ENCODE results near the gene NAV3. TPM values are rescaled to one million over a fixed set of nuclear protein-coding genes. Genes with fewer than 3 reads are reported as not detected.

Gene NAV3
- total and polyA plus RNA-seq, 10 donors, result 0.74 to 111 (median 40.4) TPM

- peaks cover 0 to 13% (median 0%) of the 10 kb centered on the region in 6 donors for H3K36me3 ChIP-seq
- 61 to 73% (median 69%) methylated on average over 6 of the region's 6 CpGs for WGBS, 5 donors
- DNase-seq, result no peak
- no peak overlapping the region for H3K27ac ChIP-seq
- H3K4me1 ChIP-seq, result no peaks in the 10 kb centered on the region
- no peaks in the 10 kb centered on the region for H3K27me3 ChIP-seq (replicated peaks in 1 of 7)
- intact Hi-C loops (cut with DNase I; ENCODE audit: low total_unique reads), result loop anchor here (10.0 kb wide), 1 partner anchor 113 kb away; no protein-coding TSS in a partner anchor
- TF ChIP-seq, protein P1, sequence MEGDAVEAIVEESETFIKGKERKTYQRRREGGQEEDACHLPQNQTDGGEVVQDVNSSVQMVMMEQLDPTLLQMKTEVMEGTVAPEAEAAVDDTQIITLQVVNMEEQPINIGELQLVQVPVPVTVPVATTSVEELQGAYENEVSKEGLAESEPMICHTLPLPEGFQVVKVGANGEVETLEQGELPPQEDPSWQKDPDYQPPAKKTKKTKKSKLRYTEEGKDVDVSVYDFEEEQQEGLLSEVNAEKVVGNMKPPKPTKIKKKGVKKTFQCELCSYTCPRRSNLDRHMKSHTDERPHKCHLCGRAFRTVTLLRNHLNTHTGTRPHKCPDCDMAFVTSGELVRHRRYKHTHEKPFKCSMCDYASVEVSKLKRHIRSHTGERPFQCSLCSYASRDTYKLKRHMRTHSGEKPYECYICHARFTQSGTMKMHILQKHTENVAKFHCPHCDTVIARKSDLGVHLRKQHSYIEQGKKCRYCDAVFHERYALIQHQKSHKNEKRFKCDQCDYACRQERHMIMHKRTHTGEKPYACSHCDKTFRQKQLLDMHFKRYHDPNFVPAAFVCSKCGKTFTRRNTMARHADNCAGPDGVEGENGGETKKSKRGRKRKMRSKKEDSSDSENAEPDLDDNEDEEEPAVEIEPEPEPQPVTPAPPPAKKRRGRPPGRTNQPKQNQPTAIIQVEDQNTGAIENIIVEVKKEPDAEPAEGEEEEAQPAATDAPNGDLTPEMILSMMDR (IDR thresholded peaks at IDR 0.05 in 8 of 11, conservative IDR thresholded peaks at IDR 0.05 in 3 of 11), result no peak
- no peak for TF ChIP-seq POLR2AphosphoS5 (IDR thresholded peaks at IDR 0.05)
- TF ChIP-seq POLR2A (IDR thresholded peaks at IDR 0.05), result no peak
- H3K4me3 ChIP-seq, result no peak overlapping the region
- peaks cover 0 to 17% (median 15%) of the 10 kb centered on the region in 8 donors for H3K9me3 ChIP-seq
Observed at GRCh38 chr12:78118036-78118435, 287.3 kb downstream of the NAV3 start.

- WGBS, 5 donors, result 80 to 95% (median 91%) methylated on average over 2 of the region's 2 CpGs
- Histone ChIP-seq H3K27ac (no peak overlapping the region), H3K4me3 (no peak overlapping the region), H3K4me1 (no peaks in the 10 kb centered on the region), H3K36me3 (peaks cover 0 to 13% (median 0%) of the 10 kb centered on the region in 6 donors), H3K9me3 (peaks cover 0 to 12% (median 10%) of the 10 kb centered on the region in 8 donors), H3K27me3 (replicated peaks in 1 of 7) (no peaks in the 10 kb centered on the region)
- TF ChIP-seq POLR2AphosphoS5 (IDR thresholded peaks at IDR 0.05), result no peak
- TF ChIP-seq, protein P1 (IDR thresholded peaks at IDR 0.05 in 8 of 11, conservative IDR thresholded peaks at IDR 0.05 in 3 of 11), result no peak
- no peak for TF ChIP-seq POLR2A (IDR thresholded peaks at IDR 0.05)
- intact Hi-C loops (cut with DNase I; ENCODE audit: low total_unique reads), result loop anchor here (10.0 kb wide), 1 partner anchor 114 kb away; no protein-coding TSS in a partner anchor
- DNase-seq, result no peak
Observed at GRCh38 chr12:78118486-78118885, 287.8 kb downstream of the NAV3 start.

DNA sequence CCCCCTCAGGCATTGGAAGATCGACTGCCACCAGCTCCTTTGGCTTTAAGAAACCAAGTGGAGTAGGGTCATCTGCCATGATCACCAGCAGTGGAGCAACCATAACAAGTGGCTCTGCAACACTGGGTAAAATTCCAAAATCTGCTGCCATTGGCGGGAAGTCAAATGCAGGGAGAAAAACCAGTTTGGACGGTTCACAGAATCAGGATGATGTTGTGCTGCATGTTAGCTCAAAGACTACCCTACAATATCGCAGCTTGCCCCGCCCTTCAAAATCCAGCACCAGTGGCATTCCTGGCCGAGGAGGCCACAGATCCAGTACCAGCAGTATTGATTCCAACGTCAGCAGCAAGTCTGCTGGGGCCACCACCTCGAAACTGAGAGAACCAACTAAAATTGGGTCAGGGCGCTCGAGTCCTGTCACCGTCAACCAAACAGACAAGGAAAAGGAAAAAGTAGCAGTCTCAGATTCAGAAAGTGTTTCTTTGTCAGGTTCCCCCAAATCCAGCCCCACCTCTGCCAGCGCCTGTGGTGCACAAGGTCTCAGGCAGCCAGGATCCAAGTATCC, 288.7 kb downstream of the NAV3 start:
- Histone ChIP-seq H3K27ac (no peak overlapping the region), H3K4me1 (no peaks in the 10 kb centered on the region), H3K36me3 (peaks cover 0 to 13% (median 0%) of the 10 kb centered on the region in 6 donors), H3K4me3 (no peak overlapping the region), H3K9me3 (peaks cover 0 to 3% (median under 1%) of the 10 kb centered on the region in 8 donors), H3K27me3 (replicated peaks in 1 of 7) (no peaks in the 10 kb centered on the region)
- no peak for DNase-seq
- TF ChIP-seq, protein P1 (IDR thresholded peaks at IDR 0.05 in 8 of 11, conservative IDR thresholded peaks at IDR 0.05 in 3 of 11), result no peak
- TF ChIP-seq POLR2AphosphoS5 (IDR thresholded peaks at IDR 0.05) (no peak), POLR2A (IDR thresholded peaks at IDR 0.05) (no peak)
- WGBS, 5 donors, result 87 to 93% (median 88%) methylated on average over 12 of the region's 12 CpGs
- intact Hi-C loops (cut with DNase I; ENCODE audit: low total_unique reads), result loop anchor here (10.0 kb wide), 1 partner anchor 115 kb away; no protein-coding TSS in a partner anchor

GRCh38 chr12:78120306-78120705, 289.6 kb downstream of the NAV3 start:
- no peaks in the 10 kb centered on the region for H3K27me3 ChIP-seq (replicated peaks in 1 of 7)
- DNase-seq, result no peak
- H3K36me3 ChIP-seq, result peaks cover 0 to 13% (median 0%) of the 10 kb centered on the region in 6 donors
- no peaks in the 10 kb centered on the region for H3K4me1 ChIP-seq
- intact Hi-C loops (cut with DNase I; ENCODE audit: low total_unique reads), result no loop called here
- TF ChIP-seq POLR2AphosphoS5 (IDR thresholded peaks at IDR 0.05) (no peak), POLR2A (IDR thresholded peaks at IDR 0.05) (no peak)
- TF ChIP-seq, protein P1 (IDR thresholded peaks at IDR 0.05 in 8 of 11, conservative IDR thresholded peaks at IDR 0.05 in 3 of 11), result no peak
- H3K9me3 ChIP-seq, result no peaks in the 10 kb centered on the region
- H3K4me3 ChIP-seq, result no peak overlapping the region
- no peak overlapping the region for H3K27ac ChIP-seq

All from spleen (tissue), 11 donors.